Suprapubic skin (tissue), 4 donors: ENCODE measurements around the gene NIP7.

Source experiments
- EP300 ChIP-seq: sonication (generic); formaldehyde crosslinking; IDR thresholded peaks from one replicate; pipeline ENCODE4 v1.6.1; 2017; ENCODE audit warnings: antibody characterized with exemption
- POLR2A ChIP-seq, 2 donors: fragments of 450-650 bp; IDR thresholded peaks; one replicate each; pipeline ENCODE4 v1.6.1; 2017; ENCODE audit warnings: antibody characterized with exemption in 2 of 2, mild to moderate bottlenecking in 2 of 2, moderate library complexity in 2 of 2
- POLR2AphosphoS5 ChIP-seq, 3 donors: sonication (generic); formaldehyde crosslinking; IDR thresholded peaks; one replicate each; pipeline ENCODE4 v1.6.1; 2017; ENCODE audit warnings: antibody characterized with exemption in 3 of 3
- TF ChIP-seq, protein P1 (sequence below), 2 donors: fragments of 200-600 bp in 1 of 2; fragments of 450-650 bp in 1 of 2; sonication (generic) in 1 of 2; IDR thresholded peaks; one replicate each; pipeline ENCODE4 v1.5.1; 2016 to 2019; ENCODE audit warnings: antibody characterized with exemption in 2 of 2, mild to moderate bottlenecking in 1 of 2, moderate library complexity in 1 of 2

DNA sequence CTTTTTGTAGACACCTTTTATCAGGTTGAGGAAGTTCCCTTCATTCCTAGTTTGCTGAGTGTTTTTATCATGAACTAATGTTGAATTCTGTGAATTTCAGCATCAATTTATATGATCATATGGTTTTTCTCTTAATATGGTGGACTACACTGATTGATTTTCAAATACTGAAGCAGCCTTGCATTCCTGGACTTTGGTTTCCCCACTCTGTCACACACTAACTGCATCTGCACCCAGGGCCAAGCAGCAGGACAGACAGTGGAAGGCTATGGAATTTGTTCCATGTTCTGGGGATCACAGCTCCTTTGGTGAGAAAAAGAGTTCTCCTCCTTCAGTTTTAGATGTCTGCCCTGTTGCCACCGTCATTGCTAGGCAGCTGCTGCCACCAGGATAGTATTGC lies 38.5 kb downstream of the NIP7 start:
- TF ChIP-seq, protein P1, sequence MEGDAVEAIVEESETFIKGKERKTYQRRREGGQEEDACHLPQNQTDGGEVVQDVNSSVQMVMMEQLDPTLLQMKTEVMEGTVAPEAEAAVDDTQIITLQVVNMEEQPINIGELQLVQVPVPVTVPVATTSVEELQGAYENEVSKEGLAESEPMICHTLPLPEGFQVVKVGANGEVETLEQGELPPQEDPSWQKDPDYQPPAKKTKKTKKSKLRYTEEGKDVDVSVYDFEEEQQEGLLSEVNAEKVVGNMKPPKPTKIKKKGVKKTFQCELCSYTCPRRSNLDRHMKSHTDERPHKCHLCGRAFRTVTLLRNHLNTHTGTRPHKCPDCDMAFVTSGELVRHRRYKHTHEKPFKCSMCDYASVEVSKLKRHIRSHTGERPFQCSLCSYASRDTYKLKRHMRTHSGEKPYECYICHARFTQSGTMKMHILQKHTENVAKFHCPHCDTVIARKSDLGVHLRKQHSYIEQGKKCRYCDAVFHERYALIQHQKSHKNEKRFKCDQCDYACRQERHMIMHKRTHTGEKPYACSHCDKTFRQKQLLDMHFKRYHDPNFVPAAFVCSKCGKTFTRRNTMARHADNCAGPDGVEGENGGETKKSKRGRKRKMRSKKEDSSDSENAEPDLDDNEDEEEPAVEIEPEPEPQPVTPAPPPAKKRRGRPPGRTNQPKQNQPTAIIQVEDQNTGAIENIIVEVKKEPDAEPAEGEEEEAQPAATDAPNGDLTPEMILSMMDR (IDR thresholded peaks at IDR 0.05), result no peak
- no peak for TF ChIP-seq POLR2A (IDR thresholded peaks at IDR 0.05)
- TF ChIP-seq POLR2AphosphoS5 (IDR thresholded peaks at IDR 0.05), result no peak
- no peak for TF ChIP-seq EP300
